Osteocyte (in vitro differentiated cells): ENCODE measurements around the gene MED26. TPM values are rescaled to one million over a fixed set of nuclear protein-coding genes. Genes with fewer than 3 reads are reported as not detected.

Experiments used
- DNase-seq: peaks from one replicate; pipeline ENCODE4 v3.0.0; 2021; ENCODE audit warnings: mixed read lengths; ENCODE audit not compliant: unreplicated experiment; ENCODE audit errors: extremely low spot score
- H3K27ac Mint-ChIP-seq: one replicate; pipeline ENCODE4 v1.8.0; 2021; ENCODE audit warnings: mild to moderate bottlenecking, mixed read lengths; ENCODE audit not compliant: unreplicated experiment
- H3K27me3 Mint-ChIP-seq: one replicate; pipeline ENCODE4 v1.8.0; 2021; ENCODE audit warnings: mixed read lengths; ENCODE audit not compliant: unreplicated experiment
- H3K36me3 Mint-ChIP-seq: one replicate; pipeline ENCODE4 v1.8.0; 2021; ENCODE audit warnings: mixed read lengths; ENCODE audit not compliant: unreplicated experiment
- H3K4me1 Mint-ChIP-seq: one replicate; pipeline ENCODE4 v1.8.0; 2021; ENCODE audit warnings: mixed read lengths; ENCODE audit not compliant: unreplicated experiment
- H3K4me3 Mint-ChIP-seq: one replicate; pipeline ENCODE4 v1.8.0; 2021; ENCODE audit warnings: mild to moderate bottlenecking, moderate library complexity, mixed read lengths; ENCODE audit not compliant: unreplicated experiment
- H3K9me3 Mint-ChIP-seq: one replicate; pipeline ENCODE4 v1.8.0; 2021; ENCODE audit warnings: mixed read lengths; ENCODE audit not compliant: unreplicated experiment
- CTCF ChIP-seq: fragments of 200-600 bp; sonication (generic); IDR thresholded peaks from 2 replicates; pipeline ENCODE4 v1.5.0; 2021; ENCODE audit warnings: antibody characterized with exemption, mild to moderate bottlenecking, moderate library complexity
- total RNA-seq: library from RNA; stranded (reverse); gene quantifications from 2 replicates; pipeline ENCODE4 v1.2.1, GENCODE V29; 2021

MED26 gene
- total RNA-seq, 1 donor from 2014 or later = 9.5 TPM

- no peaks in the 10 kb centered on the region for H3K9me3 Mint-ChIP-seq
- TF ChIP-seq CTCF = no peak
- H3K36me3 Mint-ChIP-seq = peaks cover 10% of the 10 kb centered on the region
- no peaks in the 10 kb centered on the region for H3K27me3 Mint-ChIP-seq
- peaks cover 23% of the 10 kb centered on the region for H3K4me1 Mint-ChIP-seq
- no peak overlapping the region for H3K4me3 Mint-ChIP-seq
- DNase-seq = no peak
- no peak overlapping the region for H3K27ac Mint-ChIP-seq
Measured at GRCh38 chr19:16576690-16577530, 51.1 kb downstream of the MED26 start.

- no peak for TF ChIP-seq CTCF
- Mint-ChIP-seq H3K9me3 (no peaks in the 10 kb centered on the region), H3K36me3 (peaks cover 10% of the 10 kb centered on the region), H3K27me3 (no peaks in the 10 kb centered on the region), H3K27ac (no peak overlapping the region), H3K4me3 (no peak overlapping the region), H3K4me1 (peaks cover 29% of the 10 kb centered on the region)
- no peak for DNase-seq
Measured at GRCh38 chr19:16575861-16576689, 51.9 kb downstream of the MED26 start.

- Mint-ChIP-seq H3K4me3 (no peak overlapping the region), H3K27me3 (no peaks in the 10 kb centered on the region), H3K9me3 (no peaks in the 10 kb centered on the region), H3K4me1 (peaks cover 35% of the 10 kb centered on the region), H3K36me3 (peaks cover 10% of the 10 kb centered on the region), H3K27ac (no peak overlapping the region)
- TF ChIP-seq CTCF = no peak
- DNase-seq = no peak
Measured at GRCh38 chr19:16575282-16575681, 52.7 kb downstream of the MED26 start.

GRCh38 chr19:16573925-16574324 lies 54.1 kb downstream of the MED26 start:
- Mint-ChIP-seq H3K4me3 (peak overlapping the region; percentile 38), H3K27me3 (no peaks in the 10 kb centered on the region), H3K4me1 (peaks cover 43% of the 10 kb centered on the region), H3K27ac (no peak overlapping the region), H3K9me3 (no peaks in the 10 kb centered on the region), H3K36me3 (peaks cover 12% of the 10 kb centered on the region)
- TF ChIP-seq CTCF = no peak
- no peak for DNase-seq

- H3K27ac Mint-ChIP-seq = peak overlapping the region; percentile 97
- H3K4me3 Mint-ChIP-seq = peak overlapping the region; percentile 99
- H3K27me3 Mint-ChIP-seq = no peaks in the 10 kb centered on the region
- no peak for TF ChIP-seq CTCF
- DNase-seq = no peak
- H3K9me3 Mint-ChIP-seq = no peaks in the 10 kb centered on the region
- H3K4me1 Mint-ChIP-seq = peaks cover 45% of the 10 kb centered on the region
- H3K36me3 Mint-ChIP-seq = peaks cover 9% of the 10 kb centered on the region
Measured at GRCh38 chr19:16573296-16573695, 54.7 kb downstream of the MED26 start.
